K562 (cell line): ENCODE results near the gene TTLL9. TPM values are rescaled to one million over a fixed set of nuclear protein-coding genes. Genes with fewer than 3 reads are reported as not detected.
A peak's percentile ranks its signal among the peaks of the same experiment; 100 is the strongest.

ENCODE experiments used
- ATAC-seq: fragments of 200-7000 bp; cut with Tn5 transposase; 3 replicates; pipeline ENCODE4 v1.9.1; 2020; ENCODE audit warnings: moderate library complexity
- BruUV-seq: library from RNA; stranded (reverse); fragments of 400-500 nt; replicated peaks from 2 replicates; lab custom pipeline; 2021; lab: Mats Ljungman, UMichigan
- CTCF ChIA-PET: fragments of 300-600 bp; formaldehyde crosslinking; extraction: SDS; loops from one replicate; lab custom pipeline; 2021; ENCODE audit warnings: low intra/inter-chr PET ratio; lab: Yijun Ruan, JAX
- POLR2A ChIA-PET: fragments of 300-600, 350-650 bp; sonication (Branson Sonifier 250); formaldehyde crosslinking; extraction: SDS; loops from one replicate; lab custom pipeline; 2021; ENCODE audit warnings: antibody characterized with exemption, inconsistent platforms; lab: Yijun Ruan, JAX
- DNase-seq, 4 experiments: peaks; one replicate each; pipeline versions ENCODE4 v3.0.0 to v3.0.0-alpha.2; 2011 to 2018; ENCODE audit warnings: low spot score in 3 of 4, mixed read lengths in 3 of 4; ENCODE audit errors: extremely low read depth in 1 of 4
- FAIRE-seq: peaks from 2 replicates; lab custom pipeline; 2011; peaks lifted over from hg19 to GRCh38; lab: Jason Lieb, UNC
- H2AFZ ChIP-seq: 2 replicates; pipeline ENCODE4 v1.6.0; 2011; ENCODE audit warnings: low read depth, low read length, control low read depth, inconsistent platforms
- H3K27ac ChIP-seq: fragments of 200-600 bp; 3 replicates; pipeline ENCODE4 v1.8.0; 2011; ENCODE audit warnings: low read depth, mild to moderate bottlenecking, control low read depth, inconsistent platforms, low read length, moderate library complexity, mixed read lengths; ENCODE audit errors: extremely low read depth
- H3K27me3 ChIP-seq, 2 experiments: fragments of 300-600 bp in 1 of 2; 2 replicates in 1 of 2; 3 replicates in 1 of 2; pipeline versions ENCODE4 v1.6.0 to v1.8.0; 2011; ENCODE audit warnings: inconsistent platforms in 2 of 2, low read length in 2 of 2, mild to moderate bottlenecking in 1 of 2, mixed read lengths in 1 of 2, moderate library complexity in 1 of 2; ENCODE audit not compliant: control insufficient read depth in 2 of 2, insufficient read depth in 2 of 2
- H3K36me3 ChIP-seq: fragments of 300-600 bp; 3 replicates; pipeline ENCODE4 v1.8.0; 2011; ENCODE audit warnings: mild to moderate bottlenecking, low read length, inconsistent platforms; ENCODE audit not compliant: control insufficient read depth, insufficient read depth
- H3K4me1 ChIP-seq, 2 experiments: fragments of 200-600 bp in 1 of 2; replicated peaks in 1 of 2; 2 replicates in 1 of 2; 3 replicates in 1 of 2; pipeline versions ENCODE4 v1.5.1 to v1.8.0; 2011; ENCODE audit warnings: inconsistent platforms in 2 of 2, low read length in 2 of 2, mild to moderate bottlenecking in 1 of 2, mixed read lengths in 1 of 2, moderate library complexity in 1 of 2; ENCODE audit not compliant: control insufficient read depth in 2 of 2, insufficient read depth in 2 of 2
- H3K4me2 ChIP-seq: 2 replicates; pipeline ENCODE4 v1.6.1; 2011; ENCODE audit warnings: low read length, control low read depth, inconsistent platforms, mixed read lengths; ENCODE audit not compliant: insufficient read depth
- H3K4me3 ChIP-seq: fragments of 200-600 bp; sonication (generic), shearing (Covaris generic); 2 replicates; pipeline ENCODE4 v1.5.1; 2016; ENCODE audit warnings: control low read depth, inconsistent platforms
- H3K79me2 ChIP-seq: fragments of 200-600 bp; 3 replicates; pipeline ENCODE4 v1.8.0; 2011; ENCODE audit warnings: low read length, inconsistent platforms; ENCODE audit not compliant: control insufficient read depth, insufficient read depth
- H3K9ac ChIP-seq, 2 experiments: 2 replicates each; pipeline versions ENCODE4 v1.6.0 to v1.6.1; 2011; ENCODE audit warnings: low read depth in 2 of 2, low read length in 2 of 2, control low read depth in 1 of 2, inconsistent platforms in 1 of 2, mild to moderate bottlenecking in 1 of 2, mixed read lengths in 1 of 2; ENCODE audit not compliant: insufficient read depth in 1 of 2
- H3K9me1 ChIP-seq: one replicate; pipeline ENCODE4 v1.6.0; 2011; ENCODE audit warnings: inconsistent platforms, mild to moderate bottlenecking, low read length, moderate library complexity; ENCODE audit not compliant: control insufficient read depth, insufficient read depth
- H3K9me3 ChIP-seq: replicated peaks from 2 replicates; pipeline ENCODE4 v1.5.1; 2011; ENCODE audit warnings: low read depth, low read length, inconsistent platforms; ENCODE audit not compliant: control insufficient read depth, insufficient read depth
- H4K20me1 ChIP-seq: replicated peaks from 2 replicates; pipeline ENCODE4 v1.6.1; 2011; ENCODE audit warnings: low read length, inconsistent platforms, mixed read lengths; ENCODE audit not compliant: control insufficient read depth, insufficient read depth
- CAMTA2 ChIP-seq: fragments of 250-450 bp; sonication (Bioruptor Pico); conservative IDR thresholded peaks from 2 replicates; pipeline ENCODE4 v1.5.1; 2022
- CBX3 ChIP-seq, 2 experiments: IDR thresholded peaks; 1 replicate in 1 of 2; 2 replicates in 1 of 2; pipeline ENCODE4 v1.6.1; 2012; ENCODE audit warnings: inconsistent platforms in 2 of 2, low read length in 2 of 2, borderline replicate concordance in 1 of 2, control low read depth in 1 of 2
- CXXC5 ChIP-seq: fragments of 250-450 bp; sonication (Bioruptor Pico); IDR thresholded peaks from 2 replicates; pipeline ENCODE4 v1.8.0; 2022; ENCODE audit warnings: inconsistent platforms, mild to moderate bottlenecking, moderate library complexity
- EP300 ChIP-seq: IDR thresholded peaks from 2 replicates; pipeline ENCODE4 v1.6.1; 2012; ENCODE audit warnings: low read length, improper control_type of control experiment
- FOXK1 ChIP-seq: sonication (generic); formaldehyde crosslinking; IDR thresholded peaks from 2 replicates; pipeline ENCODE4 v1.8.0; 2022; ENCODE audit warnings: missing genetic modification reagents, mild to moderate bottlenecking, borderline replicate concordance
- KDM2B ChIP-seq: fragments of 250-450 bp; sonication (Bioruptor Pico); IDR thresholded peaks from 2 replicates; pipeline ENCODE4 v1.8.0; 2021; ENCODE audit warnings: mild to moderate bottlenecking, moderate library complexity
- NCOR1 ChIP-seq: fragments of 450-650 bp; IDR thresholded peaks from 2 replicates; pipeline ENCODE4 v1.6.1; 2016; ENCODE audit warnings: mild to moderate bottlenecking, moderate library complexity
- NR3C1 ChIP-seq: sonication (generic); formaldehyde crosslinking; IDR thresholded peaks from 2 replicates; pipeline ENCODE4 v1.8.1; 2022; ENCODE audit warnings: missing genetic modification reagents
- PML ChIP-seq: IDR thresholded peaks from 2 replicates; pipeline ENCODE4 v1.6.1; 2012; ENCODE audit warnings: low read length, inconsistent platforms
- TCF7 ChIP-seq: sonication (generic); IDR thresholded peaks from 2 replicates; pipeline ENCODE4 v1.6.1; 2016; ENCODE audit warnings: antibody characterized with exemption, borderline replicate concordance
- XRCC5 ChIP-seq: fragments of 200-400 bp; formaldehyde crosslinking; IDR thresholded peaks from 2 replicates; pipeline ENCODE4 v1.6.1; 2017; ENCODE audit warnings: low read depth, mild to moderate bottlenecking, low read length
- ZNF584 ChIP-seq: fragments of 200-800 bp; sonication (Bioruptor generic); IDR thresholded peaks from 2 replicates; pipeline ENCODE4 v1.6.1; 2016; ENCODE audit warnings: low read depth, mild to moderate bottlenecking, missing genetic modification characterization, missing compliant biosample characterization
- WGBS: fragments of 100-300 bp; shearing (Covaris generic); methylation state at CpG from one replicate; pipeline ENCODE4 v1.1.6; 2016; ENCODE audit warnings: low coverage, mixed read lengths; ENCODE audit not compliant: insufficient coverage; ENCODE audit errors: missing lambda C conversion rate; 5-methylcytosine and 5-hydroxymethylcytosine counted together
- in situ Hi-C: fragments of 300-500 bp; cut with MboI; formaldehyde crosslinking; loops from 4 replicates; pipeline ENCODE4 v1.15.0; 2018; ENCODE audit warnings: inconsistent platforms, mixed read lengths
- intact Hi-C: fragments of 100-400 bp; cut with micrococcal nuclease; formaldehyde crosslinking; loops from 2 replicates; pipeline ENCODE4 v1.14.2; 2022
- polyA plus RNA-seq, 8 experiments: library from polyadenylated mRNA; depleted of rRNA in 4 of 8; stranded (reverse) in 5 of 8; unstranded in 3 of 8; fragments of >200 nt; fragmentation: Nextera tagmentation in 2 of 8; fragmentation: Illumina TruSeq in 1 of 8; extraction: Ambion mirVana in 2 of 8; extraction: Trizol in 1 of 8; gene quantifications; 2 replicates each; pipeline versions ENCODE4 v1.2.1 to v1.2.3, GENCODE V29; 2011 to 2014; ENCODE audit warnings: inconsistent platforms in 1 of 8, missing spikeins in 1 of 8
- total RNA-seq, 7 experiments: library from RNA; depleted of rRNA in 6 of 7; stranded (reverse); fragments of >200 nt in 6 of 7; fragmentation: Illumina TruSeq in 2 of 7; extraction: Trizol in 2 of 7; gene quantifications; 2 replicates each; pipeline versions ENCODE4 v1.2.1 to v1.2.3, GENCODE V29; 2011 to 2021; ENCODE audit warnings: low replicate concordance in 1 of 7
- TF ChIP-seq, protein P1 (sequence below): sonication (generic); formaldehyde crosslinking; IDR thresholded peaks from 2 replicates; pipeline ENCODE4 v1.8.0; 2022; ENCODE audit warnings: mild to moderate bottlenecking, missing genetic modification reagents, borderline replicate concordance
- TF ChIP-seq, protein P2 (sequence below), 2 experiments: fragments of 450-650 bp; conservative IDR thresholded peaks; 2 replicates each; pipeline ENCODE4 v1.6.1; 2017; ENCODE audit warnings: mild to moderate bottlenecking in 2 of 2, moderate library complexity in 2 of 2
- TF ChIP-seq, protein P3 (sequence below): fragments of 250-450 bp; sonication (Bioruptor Pico); IDR thresholded peaks from 2 replicates; pipeline ENCODE4 v1.8.0; 2021; ENCODE audit warnings: moderate library complexity, mild to moderate bottlenecking, inconsistent platforms

TTLL9 gene
- total and polyA plus RNA-seq, 9 of the 15 experiments (the other 6 are each of a cell fraction or from before 2014, with no cell fraction given): 0.06 to 0.07 TPM; not detected in 7

DNA sequence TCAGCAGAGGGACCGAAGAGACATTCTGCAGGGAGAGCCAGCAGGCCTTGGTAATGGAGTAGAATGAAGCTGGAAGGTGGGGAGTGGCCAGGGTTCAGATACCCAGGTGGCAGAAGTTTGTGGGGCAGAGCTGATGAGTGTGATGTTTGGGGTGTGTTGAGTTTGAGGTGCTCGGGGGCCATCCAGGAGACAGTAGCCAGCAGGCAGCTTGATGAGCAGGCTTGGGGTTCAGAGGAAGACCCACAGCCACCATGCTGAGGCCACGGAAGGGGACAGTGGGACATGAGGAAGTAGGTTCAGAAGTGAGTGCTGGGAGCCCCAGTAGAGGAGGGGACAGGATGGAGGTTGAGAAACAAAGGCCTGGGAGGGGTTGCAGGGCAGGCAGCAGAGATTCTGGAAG, 13.9 kb upstream of the TTLL9 start (continued):
- TF ChIP-seq CAMTA2: no peak

DNA sequence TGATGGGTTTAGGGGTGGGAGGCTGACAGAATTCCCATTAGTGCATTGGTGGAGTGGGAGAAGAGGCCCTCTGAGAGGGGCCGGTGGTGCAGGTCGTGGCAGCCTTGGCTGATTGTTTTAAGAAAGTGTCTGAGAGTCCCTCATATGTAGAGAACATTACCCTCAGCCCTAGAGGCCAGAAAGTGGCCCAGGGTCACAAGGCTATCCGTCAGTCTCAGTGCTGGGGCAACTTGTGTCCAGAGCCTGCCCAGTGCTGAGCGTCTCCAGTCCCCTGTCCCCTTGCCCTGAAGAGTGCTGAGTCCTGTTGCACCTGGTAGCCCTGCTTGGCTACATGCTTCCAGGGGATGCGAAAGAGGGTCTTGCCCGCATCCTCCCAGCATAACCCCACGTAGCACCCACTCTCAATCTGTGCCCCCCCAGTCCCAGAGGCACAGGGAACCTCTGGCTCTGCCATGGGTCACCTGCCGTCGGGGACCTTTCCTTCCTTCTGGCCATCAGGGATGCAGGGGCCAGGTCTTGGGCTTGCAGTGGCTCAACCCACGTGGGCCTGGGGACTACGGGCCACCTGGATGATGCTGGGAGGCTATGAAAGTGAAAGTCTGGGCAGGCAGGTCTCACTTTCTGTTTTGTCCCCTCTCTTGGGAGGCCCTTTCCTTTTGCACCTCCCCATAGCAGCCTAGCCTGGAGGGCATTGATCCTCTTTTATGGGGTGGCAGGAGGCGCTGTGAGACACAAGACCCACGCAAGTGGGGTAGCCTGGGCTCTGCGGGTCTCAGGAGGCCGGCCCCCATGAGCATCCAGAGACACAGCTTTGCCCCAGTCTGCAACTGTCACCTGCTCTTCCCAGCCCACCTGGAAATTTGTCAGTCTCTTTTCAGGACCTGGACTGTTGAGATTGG, 12.3 kb upstream of the TTLL9 start:
- intact Hi-C loops: no loop called here
- Histone ChIP-seq H3K79me2 (no peaks in the 10 kb centered on the region), H3K4me3 (no peak overlapping the region), H3K4me1 (peaks cover 0 to 17% of the 10 kb centered on the region in 2 experiments; a peak in 3 of 5 replicates), H3K9me1 (peaks cover 2% of the 10 kb centered on the region), H3K9ac (peak overlapping the region in 1 of 2 experiments; percentile 13; a peak in 1 of 4 replicates), H4K20me1 (peaks cover 14% of the 10 kb centered on the region), H3K27me3 (peaks cover 24 to 58% of the 10 kb centered on the region in 2 experiments), H3K36me3 (no peaks in the 10 kb centered on the region), H3K4me2 (no peak overlapping the region), H3K9me3 (no peaks in the 10 kb centered on the region), H2AFZ (no peak overlapping the region), H3K27ac (no peak overlapping the region)
- BruUV-seq: no TSS peak
- no peak for DNase-seq
- FAIRE-seq: no peak
- in situ Hi-C loops: loop anchor here (10.0 kb wide), 1 partner anchor 167 kb away; no protein-coding TSS in a partner anchor
- ChIA-PET POLR2A (no interaction called here), CTCF (no interaction called here)
- ATAC-seq: no peak
- TF ChIP-seq TCF7 (no peak), PML (no peak), NCOR1 (no peak), ZNF584 (CRISPR knock-in tag) (no peak), NR3C1 (CRISPR knock-in tag) (no peak), FOXK1 (CRISPR knock-in tag) (no peak), CBX3 (IDR thresholded peaks at IDR 0.05; ENCODE audit: borderline replicate concordance in 1 of 2, low read length in 2 of 2) (no peak), KDM2B (CRISPR knock-in tag) (no peak), CXXC5 (CRISPR knock-in tag) (no peak), XRCC5 (no peak), EP300 (no peak)
- TF ChIP-seq, protein P1, sequence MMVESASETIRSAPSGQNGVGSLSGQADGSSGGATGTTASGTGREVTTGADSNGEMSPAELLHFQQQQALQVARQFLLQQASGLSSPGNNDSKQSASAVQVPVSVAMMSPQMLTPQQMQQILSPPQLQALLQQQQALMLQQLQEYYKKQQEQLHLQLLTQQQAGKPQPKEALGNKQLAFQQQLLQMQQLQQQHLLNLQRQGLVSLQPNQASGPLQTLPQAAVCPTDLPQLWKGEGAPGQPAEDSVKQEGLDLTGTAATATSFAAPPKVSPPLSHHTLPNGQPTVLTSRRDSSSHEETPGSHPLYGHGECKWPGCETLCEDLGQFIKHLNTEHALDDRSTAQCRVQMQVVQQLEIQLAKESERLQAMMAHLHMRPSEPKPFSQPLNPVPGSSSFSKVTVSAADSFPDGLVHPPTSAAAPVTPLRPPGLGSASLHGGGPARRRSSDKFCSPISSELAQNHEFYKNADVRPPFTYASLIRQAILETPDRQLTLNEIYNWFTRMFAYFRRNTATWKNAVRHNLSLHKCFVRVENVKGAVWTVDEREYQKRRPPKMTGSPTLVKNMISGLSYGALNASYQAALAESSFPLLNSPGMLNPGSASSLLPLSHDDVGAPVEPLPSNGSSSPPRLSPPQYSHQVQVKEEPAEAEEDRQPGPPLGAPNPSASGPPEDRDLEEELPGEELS (CRISPR knock-in tag): no peak
- TF ChIP-seq, protein P2, sequence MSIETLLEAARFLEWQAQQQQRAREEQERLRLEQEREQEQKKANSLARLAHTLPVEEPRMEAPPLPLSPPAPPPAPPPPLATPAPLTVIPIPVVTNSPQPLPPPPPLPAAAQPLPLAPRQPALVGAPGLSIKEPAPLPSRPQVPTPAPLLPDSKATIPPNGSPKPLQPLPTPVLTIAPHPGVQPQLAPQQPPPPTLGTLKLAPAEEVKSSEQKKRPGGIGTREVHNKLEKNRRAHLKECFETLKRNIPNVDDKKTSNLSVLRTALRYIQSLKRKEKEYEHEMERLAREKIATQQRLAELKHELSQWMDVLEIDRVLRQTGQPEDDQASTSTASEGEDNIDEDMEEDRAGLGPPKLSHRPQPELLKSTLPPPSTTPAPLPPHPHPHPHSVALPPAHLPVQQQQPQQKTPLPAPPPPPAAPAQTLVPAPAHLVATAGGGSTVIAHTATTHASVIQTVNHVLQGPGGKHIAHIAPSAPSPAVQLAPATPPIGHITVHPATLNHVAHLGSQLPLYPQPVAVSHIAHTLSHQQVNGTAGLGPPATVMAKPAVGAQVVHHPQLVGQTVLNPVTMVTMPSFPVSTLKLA (conservative IDR thresholded peaks at IDR 0.05): no peak
- TF ChIP-seq, protein P3, sequence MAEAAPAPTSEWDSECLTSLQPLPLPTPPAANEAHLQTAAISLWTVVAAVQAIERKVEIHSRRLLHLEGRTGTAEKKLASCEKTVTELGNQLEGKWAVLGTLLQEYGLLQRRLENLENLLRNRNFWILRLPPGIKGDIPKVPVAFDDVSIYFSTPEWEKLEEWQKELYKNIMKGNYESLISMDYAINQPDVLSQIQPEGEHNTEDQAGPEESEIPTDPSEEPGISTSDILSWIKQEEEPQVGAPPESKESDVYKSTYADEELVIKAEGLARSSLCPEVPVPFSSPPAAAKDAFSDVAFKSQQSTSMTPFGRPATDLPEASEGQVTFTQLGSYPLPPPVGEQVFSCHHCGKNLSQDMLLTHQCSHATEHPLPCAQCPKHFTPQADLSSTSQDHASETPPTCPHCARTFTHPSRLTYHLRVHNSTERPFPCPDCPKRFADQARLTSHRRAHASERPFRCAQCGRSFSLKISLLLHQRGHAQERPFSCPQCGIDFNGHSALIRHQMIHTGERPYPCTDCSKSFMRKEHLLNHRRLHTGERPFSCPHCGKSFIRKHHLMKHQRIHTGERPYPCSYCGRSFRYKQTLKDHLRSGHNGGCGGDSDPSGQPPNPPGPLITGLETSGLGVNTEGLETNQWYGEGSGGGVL (CRISPR knock-in tag): no peak
- under 1% methylated on average over 15 of the region's 15 CpGs for WGBS
